HL-60/S4 (cell line): Measurements from ENCODE around the gene KLHL13.
"Not testable (repeated sequence)": the region's sequence is repeated elsewhere in the genome, so short reads cannot be mapped to it uniquely, and the experiment has no call there.

Experiments used
- in situ Hi-C: fragments of 300-500 bp; cut with MboI; formaldehyde crosslinking; loops from 2 replicates; pipeline ENCODE4 v1.14.3; 2022; ENCODE audit warnings: low sequenced_read_pairs

Gene KLHL13, protein sequence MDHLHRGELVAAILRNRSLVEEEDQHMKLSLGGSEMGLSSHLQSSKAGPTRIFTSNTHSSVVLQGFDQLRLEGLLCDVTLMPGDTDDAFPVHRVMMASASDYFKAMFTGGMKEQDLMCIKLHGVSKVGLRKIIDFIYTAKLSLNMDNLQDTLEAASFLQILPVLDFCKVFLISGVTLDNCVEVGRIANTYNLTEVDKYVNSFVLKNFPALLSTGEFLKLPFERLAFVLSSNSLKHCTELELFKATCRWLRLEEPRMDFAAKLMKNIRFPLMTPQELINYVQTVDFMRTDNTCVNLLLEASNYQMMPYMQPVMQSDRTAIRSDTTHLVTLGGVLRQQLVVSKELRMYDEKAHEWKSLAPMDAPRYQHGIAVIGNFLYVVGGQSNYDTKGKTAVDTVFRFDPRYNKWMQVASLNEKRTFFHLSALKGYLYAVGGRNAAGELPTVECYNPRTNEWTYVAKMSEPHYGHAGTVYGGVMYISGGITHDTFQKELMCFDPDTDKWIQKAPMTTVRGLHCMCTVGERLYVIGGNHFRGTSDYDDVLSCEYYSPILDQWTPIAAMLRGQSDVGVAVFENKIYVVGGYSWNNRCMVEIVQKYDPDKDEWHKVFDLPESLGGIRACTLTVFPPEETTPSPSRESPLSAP

GRCh38 chrX:118116713-118117550 is at the start of gene KLHL13:
KLHL13 (minus strand) TSS chrX:118116810; CDS start chrX:118028473, 88,337 bp downstream.
- in situ Hi-C loops, result no loop called here

DNA sequence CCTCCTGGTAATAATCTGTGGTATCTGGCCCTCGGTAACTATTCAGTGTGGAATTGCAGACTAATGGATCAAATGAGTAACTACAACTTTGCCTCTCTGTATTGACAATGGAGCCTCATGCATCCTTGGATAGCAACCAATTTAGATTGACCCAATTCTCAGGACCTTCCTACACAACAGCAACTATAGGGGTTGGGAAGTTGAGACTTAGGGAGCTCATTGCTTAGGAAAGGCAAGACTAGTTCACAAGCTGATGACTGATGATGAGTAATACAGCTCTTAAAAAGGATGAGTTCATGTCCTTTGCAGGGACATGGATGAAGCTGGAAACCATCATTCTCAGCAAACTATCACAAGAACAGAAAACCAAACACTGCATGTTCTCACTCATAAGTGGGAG is 47.5 kb upstream of the KLHL13 start:
- in situ Hi-C loops, result no loop called here

- in situ Hi-C loops, result no loop called here
These were observed 40.5 kb upstream of the KLHL13 start for GRCh38 chrX:118156953-118157608.

DNA sequence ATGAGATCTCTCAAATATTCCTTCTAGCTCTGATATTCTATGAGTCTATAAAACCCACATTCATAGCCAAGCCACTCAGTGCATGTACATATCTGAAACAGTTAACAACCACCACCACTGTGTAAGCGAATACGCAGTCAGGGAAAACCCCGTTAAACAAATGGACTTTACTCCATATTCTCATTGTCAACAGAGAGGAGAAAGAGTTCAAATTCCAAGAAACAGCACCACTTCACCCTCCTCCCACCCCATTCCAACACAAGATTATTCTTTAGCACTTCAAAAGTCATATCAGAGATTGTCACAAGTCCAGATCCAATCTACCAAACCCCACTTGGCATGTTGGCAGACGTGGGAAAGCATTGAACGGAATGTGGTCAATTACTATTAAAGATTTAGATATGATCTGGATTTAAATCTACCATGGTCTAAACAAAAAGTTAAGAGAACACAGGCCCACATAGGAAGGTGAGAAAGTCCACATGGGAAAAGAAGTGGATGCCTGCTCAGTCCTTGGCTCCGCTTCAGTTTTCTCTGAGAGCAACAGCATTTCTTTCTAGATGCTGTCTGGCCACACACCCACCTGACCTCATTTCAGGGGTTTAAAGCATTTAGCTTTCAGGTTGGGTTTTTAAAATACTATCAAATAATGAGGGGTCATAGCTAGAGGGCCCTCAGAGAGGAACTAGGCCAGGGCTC is 39.8 kb upstream of the KLHL13 start:
- in situ Hi-C loops, result no loop called here

DNA sequence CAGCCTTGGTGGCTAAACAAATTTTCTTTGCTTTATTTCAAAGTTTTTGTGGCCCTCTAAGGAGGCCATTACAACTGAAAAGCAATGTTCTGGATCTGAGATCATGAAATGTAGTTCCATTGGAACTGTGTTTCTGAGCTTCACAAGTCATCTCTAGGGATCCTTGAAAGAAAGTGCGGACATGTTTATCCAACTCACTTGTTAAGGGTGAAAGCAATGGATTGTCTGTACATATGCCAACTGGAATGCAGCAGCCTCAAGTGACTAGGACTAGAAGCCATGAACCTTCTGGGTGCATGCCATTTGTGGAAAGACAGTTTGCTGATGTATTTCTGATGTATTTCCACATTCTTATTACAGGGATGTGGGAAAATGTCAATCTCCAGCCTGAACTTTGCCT is 36.7 kb upstream of the KLHL13 start:
- in situ Hi-C loops, result no loop called here

GRCh38 chrX:118152721-118153120 is 36.1 kb upstream of the KLHL13 start:
- in situ Hi-C loops, result no loop called here

DNA sequence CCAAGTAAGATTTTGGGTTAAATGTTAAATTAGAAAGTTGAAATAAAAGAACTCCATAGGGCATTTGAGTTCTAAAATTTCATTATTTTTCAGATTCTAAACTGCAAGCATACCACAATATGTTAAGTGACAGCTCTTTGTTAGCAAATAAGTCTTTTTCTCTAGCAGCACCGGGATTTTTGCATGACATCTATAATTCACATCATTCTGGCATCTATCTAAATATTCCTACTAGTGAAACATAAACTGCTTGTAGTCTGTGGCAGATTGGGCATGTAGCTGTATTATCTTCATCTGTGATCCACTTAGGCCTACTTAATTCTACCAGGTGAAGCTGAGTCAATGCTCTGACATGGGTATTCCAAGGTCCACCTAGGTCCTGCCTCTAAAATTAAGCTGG is 32.1 kb upstream of the KLHL13 start:
- in situ Hi-C loops, result no loop called here

- in situ Hi-C loops, result not testable (repeated sequence)
These were observed 31.2 kb upstream of the KLHL13 start for GRCh38 chrX:118147771-118148170.

- in situ Hi-C loops, result no loop called here
These were observed 27.0 kb upstream of the KLHL13 start for GRCh38 chrX:118143578-118143977.

DNA sequence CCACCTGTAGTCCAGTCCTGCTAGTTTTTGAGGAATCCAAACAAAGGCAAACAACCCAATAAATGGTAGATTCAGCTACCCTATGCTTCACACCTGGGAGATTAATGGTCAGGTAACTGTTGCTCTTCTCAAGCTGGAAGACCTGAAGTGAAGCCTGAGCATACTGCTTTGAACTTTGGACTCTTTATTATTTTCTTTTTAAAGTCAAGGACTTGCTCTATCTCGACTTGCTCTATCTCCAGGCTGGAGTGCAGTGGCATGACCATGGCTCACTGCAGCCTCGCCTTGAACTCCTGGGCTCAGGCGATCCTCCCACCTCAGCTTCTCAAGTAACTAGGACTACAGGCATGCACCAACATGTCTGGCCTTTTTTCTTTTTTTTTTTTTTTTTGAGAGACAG is 14.7 kb upstream of the KLHL13 start:
- in situ Hi-C loops, result no loop called here

- in situ Hi-C loops, result no loop called here
These were observed 13.1 kb upstream of the KLHL13 start for GRCh38 chrX:118129681-118130080.

GRCh38 chrX:118128724-118129123 is 12.1 kb upstream of the KLHL13 start:
- in situ Hi-C loops, result no loop called here

- in situ Hi-C loops, result no loop called here
These were observed 9.7 kb upstream of the KLHL13 start for GRCh38 chrX:118126286-118126685.

- in situ Hi-C loops, result not testable (repeated sequence)
These were observed 7.6 kb upstream of the KLHL13 start for GRCh38 chrX:118124243-118124642.

GRCh38 chrX:118117741-118118140 is 1.1 kb upstream of the KLHL13 start:
- in situ Hi-C loops, result no loop called here

- in situ Hi-C loops, result no loop called here
These were observed 477 bp downstream of the KLHL13 start for GRCh38 chrX:118115953-118116712.

- in situ Hi-C loops, result no loop called here
These were observed 1.6 kb downstream of the KLHL13 start for GRCh38 chrX:118114971-118115370.

DNA sequence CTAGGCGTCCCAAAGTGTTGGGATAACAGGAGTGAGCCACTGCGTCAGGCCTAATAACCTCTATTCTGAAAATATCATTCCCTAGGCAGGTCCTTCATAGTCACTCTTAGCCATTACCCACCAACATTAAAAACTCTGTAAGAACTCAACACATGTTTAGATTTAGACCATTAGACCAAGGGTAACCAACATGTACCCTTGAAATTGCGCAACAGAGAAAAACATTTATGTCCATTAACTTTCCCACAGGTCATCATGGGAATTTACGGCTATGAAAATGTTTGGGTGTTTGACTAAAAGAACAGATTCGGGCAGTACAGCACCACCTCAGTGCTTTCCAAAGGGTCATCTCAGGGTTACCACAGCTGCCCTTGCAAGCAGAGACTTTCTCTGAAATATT is 7.5 kb downstream of the KLHL13 start:
- in situ Hi-C loops, result no loop called here

- in situ Hi-C loops, result no loop called here
These were observed 8.3 kb downstream of the KLHL13 start for GRCh38 chrX:118108304-118108703.

GRCh38 chrX:118100091-118100490 is 16.5 kb downstream of the KLHL13 start:
- in situ Hi-C loops, result no loop called here
